ENCODE data around the gene WDCP. TPM values are rescaled to one million over a fixed set of nuclear protein-coding genes. Genes with fewer than 3 reads are reported as not detected.

WDCP gene
- total and polyA plus RNA-seq, 7 donors, result 4.6 to 17.3 (median 7.1) TPM

- Histone ChIP-seq H3K36me3 (ENCODE audit: insufficient read depth in 1 of 2, low read depth in 1 of 2) (peaks cover 3 to 62% of the 10 kb centered on the region in 2 donors), H3K4me1 (peaks cover under 1% of the 10 kb centered on the region), H3K27ac (no peak overlapping the region)
These were observed 25.1 kb upstream of the WDCP start for GRCh38 chr2:24072259-24072658.

GRCh38 chr2:24065341-24065740, 18.1 kb upstream of the WDCP start:
- Histone ChIP-seq H3K36me3 (ENCODE audit: insufficient read depth in 1 of 2, low read depth in 1 of 2) (peaks cover 0 to 44% of the 10 kb centered on the region in 2 donors), H3K4me3 (no peak overlapping the region), H3K9me3 (no peaks in the 10 kb centered on the region), H3K4me1 (no peaks in the 10 kb centered on the region), H3K27ac (no peak overlapping the region), H3K27me3 (ENCODE audit: insufficient read depth in 3 of 3, low read length in 2 of 3) (no peaks in the 10 kb centered on the region)
- TF ChIP-seq CTCF (IDR thresholded peaks at IDR 0.05), result no peak
- 80 to 88% (median 87%) methylated on average over 2 of the region's 2 CpGs for WGBS, 3 donors
- intact Hi-C loops (cut with DNase I), result no loop called here
- DNase-seq, result no peak
- no peak for ATAC-seq

More at GRCh38 chr2:24072259-24072658, 25.1 kb upstream of the WDCP start:
- ATAC-seq (no peak), DNase-seq (no peak)
- 84 to 95% (median 86%) methylated on average over 4 of the region's 4 CpGs for WGBS, 3 donors
- Histone ChIP-seq H3K27me3 (ENCODE audit: insufficient read depth in 3 of 3, low read length in 2 of 3) (no peaks in the 10 kb centered on the region), H3K9me3 (no peaks in the 10 kb centered on the region), H3K4me3 (no peak overlapping the region)
- intact Hi-C loops (cut with DNase I), result no loop called here
- no peak for TF ChIP-seq CTCF (IDR thresholded peaks at IDR 0.05)

- no peak overlapping the region for H3K27ac ChIP-seq
- DNase-seq (no peak), ATAC-seq (no peak)
- no peaks in the 10 kb centered on the region for H3K36me3 ChIP-seq (ENCODE audit: insufficient read depth in 1 of 2, low read depth in 1 of 2)
- no peak for TF ChIP-seq CTCF (IDR thresholded peaks at IDR 0.05)
- no peaks in the 10 kb centered on the region for H3K4me1 ChIP-seq
- no peaks in the 10 kb centered on the region for H3K27me3 ChIP-seq (ENCODE audit: insufficient read depth in 3 of 3, low read length in 2 of 3)
- 84 to 91% (median 87%) methylated on average over 4 of the region's 4 CpGs for WGBS, 3 donors
- H3K4me3 ChIP-seq, result no peak overlapping the region
- H3K9me3 ChIP-seq, result no peaks in the 10 kb centered on the region
- intact Hi-C loops (cut with DNase I), result no loop called here
These were observed 11.5 kb upstream of the WDCP start for GRCh38 chr2:24058564-24059271.

GRCh38 chr2:24055750-24056149, 8.6 kb upstream of the WDCP start:
- no peak for DNase-seq
- Histone ChIP-seq H3K36me3 (ENCODE audit: insufficient read depth in 1 of 2, low read depth in 1 of 2) (no peaks in the 10 kb centered on the region), H3K4me3 (no peak overlapping the region), H3K9me3 (no peaks in the 10 kb centered on the region), H3K27ac (no peak overlapping the region), H3K4me1 (no peaks in the 10 kb centered on the region), H3K27me3 (ENCODE audit: insufficient read depth in 3 of 3, low read length in 2 of 3) (peaks cover 0 to 2% (median 2%) of the 10 kb centered on the region in 3 donors)
- intact Hi-C loops (cut with DNase I), result no loop called here
- TF ChIP-seq CTCF (IDR thresholded peaks at IDR 0.05), result no peak
- 83 to 90% (median 86%) methylated on average over 6 of the region's 6 CpGs for WGBS, 3 donors
- no peak for ATAC-seq

Data from psoas muscle (tissue), 8 donors.